Stomach (tissue), 9 donors: Measurements from ENCODE around the gene GFPT2. TPM values are rescaled to one million over a fixed set of nuclear protein-coding genes. Genes with fewer than 3 reads are reported as not detected.
A peak's percentile ranks its signal among the peaks of the same experiment; 100 is the strongest.

Experiments
- DNase-seq, 2 donors: peaks; one replicate each; pipeline versions ENCODE4 v3.0.0 to v3.0.0-alpha.2; 2013 to 2019
- H3K27ac ChIP-seq, 5 donors: fragments of 200-600 bp in 4 of 5; sonication (generic) in 4 of 5; one replicate each; pipeline ENCODE4 v1.5.1; 2013 to 2019; ENCODE audit warnings: mild to moderate bottlenecking in 1 of 5, moderate library complexity in 1 of 5
- H3K27me3 ChIP-seq, 3 donors: fragments of 200-600 bp; sonication (generic); one replicate each; pipeline ENCODE4 v1.5.1; 2017 to 2019; ENCODE audit warnings: mixed run types in 1 of 3
- H3K36me3 ChIP-seq, 4 donors: fragments of 200-600 bp; sonication (generic); 1 replicate in 3 of 4; 2 replicates in 1 of 4; pipeline ENCODE4 v1.5.1; 2016 to 2019
- H3K4me1 ChIP-seq, 4 donors: fragments of 200-600 bp; sonication (generic); one replicate each; pipeline ENCODE4 v1.5.1; 2016 to 2019
- H3K4me3 ChIP-seq, 4 donors: fragments of 200-600 bp; sonication (generic) in 3 of 4; one replicate each; pipeline ENCODE4 v1.5.1; 2016 to 2019; ENCODE audit warnings: mild to moderate bottlenecking in 1 of 4
- H3K9me3 ChIP-seq, 4 donors: fragments of 200-600 bp; sonication (generic); one replicate each; pipeline ENCODE4 v1.5.1; 2016 to 2019
- EP300 ChIP-seq: sonication (generic); formaldehyde crosslinking; IDR thresholded peaks from one replicate; pipeline ENCODE4 v1.6.1; 2017; ENCODE audit warnings: antibody characterized with exemption
- POLR2A ChIP-seq, 4 donors: fragments of 450-650 bp; IDR thresholded peaks; one replicate each; pipeline ENCODE4 v1.6.1; 2016; ENCODE audit warnings: antibody characterized with exemption in 4 of 4, control low read depth in 2 of 4, mild to moderate bottlenecking in 1 of 4, moderate library complexity in 1 of 4
- POLR2AphosphoS5 ChIP-seq, 3 donors: sonication (generic); formaldehyde crosslinking; IDR thresholded peaks; one replicate each; pipeline ENCODE4 v1.6.1; 2016; ENCODE audit warnings: antibody characterized with exemption in 3 of 3
- WGBS, 5 donors: extraction: QIAGEN DNeasy Blood & Tissue Kit in 3 of 5; methylation state at CpG; one replicate each; pipeline versions ENCODE4 v1.1.5 to v1.1.7; 2013 to 2018; 5-methylcytosine and 5-hydroxymethylcytosine counted together
- intact Hi-C: fragments of 100-400 bp; cut with DNase I; formaldehyde crosslinking; loops from one replicate; pipeline ENCODE4 v1.15.1; 2023; ENCODE audit warnings: low total_unique reads
- polyA plus RNA-seq, 3 donors: library from polyadenylated mRNA; stranded (reverse); fragments of 200-250 nt; gene quantifications; one replicate each; pipeline ENCODE4 v1.2.3, GENCODE V29; 2013
- total RNA-seq, 5 donors: library from RNA; depleted of rRNA; stranded (reverse); fragments of >200 nt; gene quantifications; one replicate each; pipeline versions ENCODE4 v1.1.0 to v1.2.3, GENCODE V29; 2014 to 2016
- TF ChIP-seq, protein P1 (sequence below), 7 experiments: fragments of 450-650 bp in 4 of 7; fragments of 200-600 bp in 3 of 7; sonication (generic) in 3 of 7; IDR thresholded peaks; one replicate each; pipeline ENCODE4 v1.5.1; 2016 to 2019; ENCODE audit warnings: antibody characterized with exemption in 7 of 7, control low read depth in 2 of 7, mild to moderate bottlenecking in 1 of 7
- donor health status: healthy with polysubstance abuse.
- donor health status: Bipolar disorder and iron deficiency.
- donor health status: healthy.

GFPT2 gene
- total and polyA plus RNA-seq, 8 donors: 3.5 to 54.5 (median 8.3) TPM

DNA sequence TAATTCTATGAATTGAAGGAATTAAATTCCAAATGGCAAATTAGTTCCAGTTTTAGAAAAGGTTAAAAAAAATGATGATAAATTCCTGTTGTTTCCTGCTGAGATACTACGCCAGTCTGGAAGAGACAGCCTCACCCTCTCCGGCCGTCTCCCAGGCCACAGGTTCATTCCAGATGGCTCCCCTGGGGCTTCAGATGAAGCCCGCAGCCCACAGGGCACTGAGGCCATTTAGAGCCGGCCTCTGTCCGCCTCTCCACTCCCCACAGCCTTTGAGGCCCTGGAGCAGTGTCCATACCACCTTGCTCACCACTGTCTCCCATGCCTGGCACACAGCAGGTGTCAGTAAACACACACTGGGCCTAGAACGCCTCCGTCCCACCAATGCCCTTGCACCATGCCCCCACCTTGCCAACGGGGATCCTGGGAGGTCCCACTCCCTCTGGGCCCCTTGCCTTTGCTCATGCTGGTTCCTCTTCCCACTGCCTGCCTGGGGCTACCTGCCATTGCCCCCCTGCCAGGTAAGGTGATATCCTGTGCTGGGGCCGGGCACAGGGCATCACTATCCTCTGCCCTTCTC lies 26.1 kb downstream of the GFPT2 start:
- intact Hi-C loops: no loop called here
- Histone ChIP-seq H3K9me3 (no peaks in the 10 kb centered on the region), H3K4me3 (no peak overlapping the region), H3K36me3 (peaks cover 0 to 12% (median 8%) of the 10 kb centered on the region in 4 donors), H3K27ac (no peak overlapping the region), H3K4me1 (peaks cover 0 to 5% (median 0%) of the 10 kb centered on the region in 4 donors), H3K27me3 (peaks cover 0 to 3% (median 2%) of the 10 kb centered on the region in 3 donors)
- no peak for DNase-seq
- 81 to 87% (median 84%) methylated on average over 10 of the region's 10 CpGs for WGBS, 5 donors
- no peak for TF ChIP-seq POLR2A (IDR thresholded peaks at IDR 0.05)
- TF ChIP-seq EP300: no peak
- TF ChIP-seq POLR2AphosphoS5 (IDR thresholded peaks at IDR 0.05): no peak
- TF ChIP-seq, protein P1, sequence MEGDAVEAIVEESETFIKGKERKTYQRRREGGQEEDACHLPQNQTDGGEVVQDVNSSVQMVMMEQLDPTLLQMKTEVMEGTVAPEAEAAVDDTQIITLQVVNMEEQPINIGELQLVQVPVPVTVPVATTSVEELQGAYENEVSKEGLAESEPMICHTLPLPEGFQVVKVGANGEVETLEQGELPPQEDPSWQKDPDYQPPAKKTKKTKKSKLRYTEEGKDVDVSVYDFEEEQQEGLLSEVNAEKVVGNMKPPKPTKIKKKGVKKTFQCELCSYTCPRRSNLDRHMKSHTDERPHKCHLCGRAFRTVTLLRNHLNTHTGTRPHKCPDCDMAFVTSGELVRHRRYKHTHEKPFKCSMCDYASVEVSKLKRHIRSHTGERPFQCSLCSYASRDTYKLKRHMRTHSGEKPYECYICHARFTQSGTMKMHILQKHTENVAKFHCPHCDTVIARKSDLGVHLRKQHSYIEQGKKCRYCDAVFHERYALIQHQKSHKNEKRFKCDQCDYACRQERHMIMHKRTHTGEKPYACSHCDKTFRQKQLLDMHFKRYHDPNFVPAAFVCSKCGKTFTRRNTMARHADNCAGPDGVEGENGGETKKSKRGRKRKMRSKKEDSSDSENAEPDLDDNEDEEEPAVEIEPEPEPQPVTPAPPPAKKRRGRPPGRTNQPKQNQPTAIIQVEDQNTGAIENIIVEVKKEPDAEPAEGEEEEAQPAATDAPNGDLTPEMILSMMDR (IDR thresholded peaks at IDR 0.05): no peak

DNA sequence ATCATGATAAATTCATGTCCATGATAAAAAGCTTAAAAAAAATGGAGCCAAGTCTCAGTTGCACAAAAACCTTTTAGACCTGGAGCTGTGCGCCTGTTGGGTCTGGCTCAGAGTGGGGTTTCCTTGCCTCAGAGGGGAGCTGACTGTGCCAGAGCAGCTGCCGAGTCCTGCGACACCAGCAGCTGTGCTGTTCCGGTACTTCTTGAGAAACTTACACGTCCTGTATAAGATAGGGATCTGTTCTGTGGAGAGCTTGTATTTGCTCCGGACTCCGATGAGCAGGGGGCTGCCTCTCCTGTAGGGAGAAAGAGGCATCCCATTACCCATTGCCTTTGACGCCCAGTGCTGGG lies 28.6 kb downstream of the GFPT2 start:
- intact Hi-C loops: no loop called here
- Histone ChIP-seq H3K27ac (peak overlapping the region in 1 of 5 donors; percentile 13), H3K9me3 (no peaks in the 10 kb centered on the region), H3K27me3 (no peaks in the 10 kb centered on the region), H3K4me1 (no peaks in the 10 kb centered on the region), H3K4me3 (no peak overlapping the region), H3K36me3 (peaks cover 0 to 21% (median 13%) of the 10 kb centered on the region in 4 donors)
- 59 to 74% (median 67%) methylated on average over 8 of the region's 8 CpGs for WGBS, 5 donors
- TF ChIP-seq, protein P1 (IDR thresholded peaks at IDR 0.05): no peak
- no peak for TF ChIP-seq EP300
- no peak for TF ChIP-seq POLR2AphosphoS5 (IDR thresholded peaks at IDR 0.05)
- no peak for TF ChIP-seq POLR2A (IDR thresholded peaks at IDR 0.05)
- DNase-seq: no peak

DNA sequence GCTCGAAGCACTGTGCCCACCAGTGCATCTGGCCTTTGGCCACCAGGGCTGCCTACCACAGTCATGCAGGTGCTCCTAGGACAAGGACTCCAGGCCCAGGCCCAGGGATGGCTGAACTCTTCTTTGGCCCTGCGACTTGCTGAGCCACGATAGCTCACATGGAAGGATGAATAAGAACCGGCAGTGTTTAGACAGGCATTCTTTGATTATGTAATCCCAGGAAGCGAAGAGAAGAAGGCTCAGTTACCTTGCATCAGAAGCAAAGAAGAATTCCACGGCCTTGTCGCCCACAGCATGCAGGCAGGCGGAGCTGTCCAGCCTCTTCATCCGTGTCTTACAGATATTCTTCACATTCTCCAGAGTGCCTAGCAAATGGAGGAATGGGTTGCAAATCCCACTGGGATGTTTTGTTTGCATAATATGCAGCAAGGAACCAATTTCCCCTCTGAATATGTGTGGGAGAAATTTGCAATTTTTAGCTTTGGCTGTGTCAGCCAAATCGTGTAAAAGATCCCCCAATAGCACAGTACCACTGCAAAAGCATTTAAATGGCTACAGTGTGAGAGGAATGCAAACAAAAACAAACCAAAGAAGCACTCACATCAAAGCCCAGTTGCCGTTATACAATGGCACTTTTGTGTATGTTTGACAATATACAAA lies 29.1 kb downstream of the GFPT2 start:
- 47 to 53% (median 51%) methylated on average over 11 of the region's 11 CpGs for WGBS, 5 donors
- DNase-seq: no peak
- TF ChIP-seq EP300 (no peak), POLR2A (IDR thresholded peaks at IDR 0.05) (no peak), POLR2AphosphoS5 (IDR thresholded peaks at IDR 0.05) (no peak)
- TF ChIP-seq, protein P1 (IDR thresholded peaks at IDR 0.05): no peak

DNA sequence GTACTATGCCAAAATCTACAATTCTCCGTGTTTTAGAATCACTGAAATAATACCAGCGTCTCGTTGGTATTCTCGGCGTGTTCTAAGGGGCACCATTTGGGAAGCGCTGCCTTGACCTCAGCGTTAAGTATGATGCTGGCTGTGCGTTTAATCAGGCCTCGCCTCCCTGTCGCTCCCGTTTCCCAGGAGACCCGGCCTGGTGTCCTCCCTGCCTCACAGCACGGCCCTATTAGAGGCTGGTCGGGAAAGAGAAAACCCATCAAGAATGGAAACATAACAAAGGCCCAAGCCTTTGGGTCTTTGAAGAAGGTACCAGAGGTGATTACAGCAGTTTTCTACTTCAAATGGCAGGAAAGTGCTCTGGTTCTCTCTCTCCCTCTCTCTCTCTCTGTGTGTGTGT lies 30.0 kb downstream of the GFPT2 start:
- no peaks in the 10 kb centered on the region for H3K9me3 ChIP-seq
- WGBS, 5 donors: 76 to 87% (median 84%) methylated on average over 14 of the region's 14 CpGs
- no peak overlapping the region for H3K4me3 ChIP-seq
- no peak overlapping the region for H3K27ac ChIP-seq
- H3K36me3 ChIP-seq: peaks cover 0 to 28% (median 18%) of the 10 kb centered on the region in 4 donors
- no peak for TF ChIP-seq POLR2A (IDR thresholded peaks at IDR 0.05)
- TF ChIP-seq, protein P1 (IDR thresholded peaks at IDR 0.05): no peak
- TF ChIP-seq EP300: no peak
- TF ChIP-seq POLR2AphosphoS5 (IDR thresholded peaks at IDR 0.05): no peak
- no peaks in the 10 kb centered on the region for H3K4me1 ChIP-seq
- intact Hi-C loops: no loop called here
- peaks cover 0 to 4% (median 0%) of the 10 kb centered on the region in 3 donors for H3K27me3 ChIP-seq
- no peak for DNase-seq

More for the DNA sequence above, 29.1 kb downstream of the GFPT2 start:
- intact Hi-C loops: no loop called here
- H3K27ac ChIP-seq: no peak overlapping the region
- no peaks in the 10 kb centered on the region for H3K27me3 ChIP-seq
- H3K4me3 ChIP-seq: no peak overlapping the region
- H3K4me1 ChIP-seq: no peaks in the 10 kb centered on the region
- H3K36me3 ChIP-seq: peaks cover 0 to 21% (median 13%) of the 10 kb centered on the region in 4 donors
- H3K9me3 ChIP-seq: no peaks in the 10 kb centered on the region
